BLaER1 (cell line): ENCODE data around the gene SH2D3C.

Experiments
- H3K27ac ChIP-seq: shearing (Covaris generic); formaldehyde crosslinking; 2 replicates; pipeline ENCODE4 v1.8.1; 2022
- H3K27me3 ChIP-seq: shearing (Covaris generic); formaldehyde crosslinking; 2 replicates; pipeline ENCODE4 v1.8.1; 2022
- H3K36me3 ChIP-seq: shearing (Covaris generic); formaldehyde crosslinking; 2 replicates; pipeline ENCODE4 v1.8.1; 2022
- H3K4me1 ChIP-seq: shearing (Covaris generic); formaldehyde crosslinking; 2 replicates; pipeline ENCODE4 v1.8.1; 2022
- H3K4me2 ChIP-seq: shearing (Covaris generic); formaldehyde crosslinking; 2 replicates; pipeline ENCODE4 v1.8.1; 2022
- H3K4me3 ChIP-seq: shearing (Covaris generic); formaldehyde crosslinking; 2 replicates; pipeline ENCODE4 v1.8.1; 2022
- H3K9ac ChIP-seq: shearing (Covaris generic); formaldehyde crosslinking; 2 replicates; pipeline ENCODE4 v1.8.1; 2022
- H3K9me3 ChIP-seq: shearing (Covaris generic); formaldehyde crosslinking; 2 replicates; pipeline ENCODE4 v1.8.1; 2022
- H4K20me1 ChIP-seq: shearing (Covaris generic); formaldehyde crosslinking; 2 replicates; pipeline ENCODE4 v1.8.1; 2022
- Cebpa-rat ChIP-seq: shearing (Covaris generic); IDR thresholded peaks from 2 replicates; pipeline ENCODE4 v1.8.1; 2022

Gene SH2D3C

GRCh38 chr9:127815512-127816361 lies 37.3 kb upstream of the SH2D3C start:
- Histone ChIP-seq H3K4me1 (peaks cover 41% of the 10 kb centered on the region), H3K27ac (peak overlapping the region; percentile 62), H3K27me3 (no peaks in the 10 kb centered on the region), H3K36me3 (peaks cover 97% of the 10 kb centered on the region), H4K20me1 (peaks cover 88% of the 10 kb centered on the region), H3K9me3 (no peaks in the 10 kb centered on the region), H3K9ac (no peak overlapping the region), H3K4me3 (no peak overlapping the region), H3K4me2 (no peak overlapping the region)
- no peak for TF ChIP-seq Cebpa-rat

GRCh38 chr9:127814619-127815511 lies 36.4 kb upstream of the SH2D3C start:
- no peak for TF ChIP-seq Cebpa-rat
- H3K36me3 ChIP-seq = peaks cover 100% of the 10 kb centered on the region

DNA sequence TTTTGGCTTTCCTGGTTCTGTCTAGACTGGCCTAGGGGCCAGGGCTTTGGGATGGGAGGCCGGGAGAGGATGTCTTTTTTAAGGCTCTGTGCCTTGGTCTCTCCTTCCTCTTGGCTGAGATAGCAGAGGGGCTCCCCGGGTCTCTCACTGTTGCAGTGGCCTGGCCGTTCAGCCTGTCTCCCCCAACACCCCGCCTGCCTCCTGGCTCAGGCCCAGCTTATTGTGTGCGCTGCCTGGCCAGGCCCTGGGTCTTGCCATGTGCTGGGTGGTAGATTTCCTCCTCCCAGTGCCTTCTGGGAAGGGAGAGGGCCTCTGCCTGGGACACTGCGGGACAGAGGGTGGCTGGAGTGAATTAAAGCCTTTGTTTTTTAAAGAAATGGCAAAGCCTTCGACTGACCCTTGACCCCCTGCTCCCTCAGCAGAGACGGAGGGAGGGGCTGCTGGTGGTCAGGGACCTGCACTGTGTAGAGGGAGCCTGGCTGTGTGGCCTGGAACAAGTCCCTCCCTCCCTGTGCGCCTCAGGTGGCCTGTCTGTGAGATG lies 35.3 kb upstream of the SH2D3C start:
- Histone ChIP-seq H3K4me1 (peaks cover 59% of the 10 kb centered on the region), H3K36me3 (peaks cover 98% of the 10 kb centered on the region), H3K9ac (no peak overlapping the region), H3K9me3 (no peaks in the 10 kb centered on the region), H3K27ac (peak overlapping the region; percentile 51), H3K27me3 (no peaks in the 10 kb centered on the region), H3K4me3 (no peak overlapping the region), H4K20me1 (peaks cover 98% of the 10 kb centered on the region), H3K4me2 (no peak overlapping the region)
- TF ChIP-seq Cebpa-rat = no peak

More at GRCh38 chr9:127814619-127815511, 36.4 kb upstream of the SH2D3C start:
- H3K27me3 ChIP-seq = no peaks in the 10 kb centered on the region
- H3K4me3 ChIP-seq = no peak overlapping the region
- no peak overlapping the region for H3K9ac ChIP-seq
- H3K9me3 ChIP-seq = no peaks in the 10 kb centered on the region
- no peak overlapping the region for H3K4me2 ChIP-seq
- H3K4me1 ChIP-seq = peaks cover 49% of the 10 kb centered on the region
- peaks cover 96% of the 10 kb centered on the region for H4K20me1 ChIP-seq
- H3K27ac ChIP-seq = peak overlapping the region; percentile 62

- no peak for TF ChIP-seq Cebpa-rat
- Histone ChIP-seq H3K27ac (peak overlapping the region; percentile 51), H3K9ac (no peak overlapping the region), H3K4me2 (no peak overlapping the region), H3K4me3 (no peak overlapping the region), H3K27me3 (no peaks in the 10 kb centered on the region), H3K4me1 (peaks cover 59% of the 10 kb centered on the region), H3K9me3 (no peaks in the 10 kb centered on the region), H4K20me1 (peaks cover 98% of the 10 kb centered on the region), H3K36me3 (peaks cover 98% of the 10 kb centered on the region)
Observed at GRCh38 chr9:127812936-127813675, 34.6 kb upstream of the SH2D3C start.

- Histone ChIP-seq H3K9me3 (no peaks in the 10 kb centered on the region), H3K4me1 (peaks cover 59% of the 10 kb centered on the region), H3K36me3 (peaks cover 98% of the 10 kb centered on the region), H3K27ac (0 out of 2 replicates have a peak overlapping the region, but pooled peaks have one; percentile 49), H3K9ac (no peak overlapping the region), H3K4me2 (0 out of 2 replicates have a peak overlapping the region, but pooled peaks have one; percentile 71), H4K20me1 (peaks cover 98% of the 10 kb centered on the region), H3K4me3 (no peak overlapping the region), H3K27me3 (no peaks in the 10 kb centered on the region)
- 0 out of 2 replicates have a peak, but pooled peaks have one; percentile 34 for TF ChIP-seq Cebpa-rat
Observed at GRCh38 chr9:127812011-127812410, 33.5 kb upstream of the SH2D3C start.

- peak overlapping the region; percentile 71 for H3K4me2 ChIP-seq
Observed at GRCh38 chr9:127810378-127811187, 32.1 kb upstream of the SH2D3C start.

DNA sequence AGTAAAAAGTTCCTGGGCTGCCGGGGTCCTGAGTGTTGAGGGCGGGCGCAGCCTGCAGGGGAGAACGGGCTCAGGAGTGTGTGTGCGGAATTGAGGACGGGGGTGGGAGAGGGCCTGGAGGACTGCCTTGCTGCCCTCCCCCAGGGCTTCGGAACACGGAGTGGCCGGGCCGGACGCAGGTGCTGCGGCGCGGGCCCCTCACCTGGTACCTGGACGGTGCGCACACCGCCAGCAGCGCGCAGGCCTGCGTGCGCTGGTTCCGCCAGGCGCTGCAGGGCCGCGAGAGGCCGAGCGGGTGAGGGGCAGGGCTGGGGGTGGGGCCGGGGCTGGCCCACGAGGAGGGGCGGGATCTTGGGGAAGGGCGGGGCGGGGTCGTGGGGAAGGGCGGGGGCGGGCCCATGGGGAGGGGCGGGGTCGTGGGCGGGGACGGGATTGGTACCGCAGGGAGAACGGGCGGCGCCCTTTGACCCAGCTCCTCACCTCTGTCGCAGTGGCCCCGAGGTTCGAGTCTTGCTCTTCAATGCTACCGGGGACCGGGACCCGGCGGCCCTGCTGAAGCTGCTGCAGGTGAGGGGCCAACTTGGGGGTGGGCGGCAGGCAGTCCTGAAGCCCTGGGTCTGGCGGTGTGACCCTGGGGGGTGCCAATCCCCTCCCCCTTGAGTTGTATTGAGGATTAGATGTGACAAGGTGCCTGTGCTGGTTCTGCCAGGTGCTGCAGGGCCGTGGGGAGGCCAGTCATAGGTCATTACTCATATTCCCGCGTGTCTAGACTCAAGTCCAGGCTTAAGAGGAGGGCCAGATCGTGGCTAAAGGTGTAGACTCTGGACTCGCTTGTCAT lies 31.3 kb upstream of the SH2D3C start:
- H4K20me1 ChIP-seq = peaks cover 95% of the 10 kb centered on the region
- H3K27me3 ChIP-seq = no peaks in the 10 kb centered on the region
- TF ChIP-seq Cebpa-rat = no peak
- H3K27ac ChIP-seq = peak overlapping the region; percentile 98
- H3K4me1 ChIP-seq = peaks cover 73% of the 10 kb centered on the region
- peak overlapping the region; percentile 44 for H3K4me3 ChIP-seq
- H3K9me3 ChIP-seq = no peaks in the 10 kb centered on the region
- H3K36me3 ChIP-seq = peaks cover 98% of the 10 kb centered on the region
- H3K4me2 ChIP-seq = peak overlapping the region; percentile 96
- H3K9ac ChIP-seq = peak overlapping the region; percentile 24; the same call in 1 of the 2 replicates

More at GRCh38 chr9:127810378-127811187, 32.1 kb upstream of the SH2D3C start:
- peak overlapping the region; percentile 49; the same call in 1 of the 2 replicates for H3K27ac ChIP-seq
- peaks cover 98% of the 10 kb centered on the region for H3K36me3 ChIP-seq
- H3K9ac ChIP-seq = peak overlapping the region; percentile 24; the same call in 1 of the 2 replicates
- TF ChIP-seq Cebpa-rat = no peak
- no peaks in the 10 kb centered on the region for H3K9me3 ChIP-seq
- peaks cover 97% of the 10 kb centered on the region for H4K20me1 ChIP-seq
- H3K4me1 ChIP-seq = peaks cover 64% of the 10 kb centered on the region
- H3K27me3 ChIP-seq = no peaks in the 10 kb centered on the region
- H3K4me3 ChIP-seq = no peak overlapping the region

GRCh38 chr9:127809002-127809539 lies 30.6 kb upstream of the SH2D3C start:
- TF ChIP-seq Cebpa-rat = no peak
- H3K4me3 ChIP-seq = peak overlapping the region; percentile 44
- peak overlapping the region; percentile 98 for H3K27ac ChIP-seq
- peaks cover 95% of the 10 kb centered on the region for H4K20me1 ChIP-seq
- H3K9ac ChIP-seq = no peak overlapping the region
- no peaks in the 10 kb centered on the region for H3K9me3 ChIP-seq
- peak overlapping the region; percentile 96 for H3K4me2 ChIP-seq
- H3K36me3 ChIP-seq = peaks cover 98% of the 10 kb centered on the region
- H3K27me3 ChIP-seq = no peaks in the 10 kb centered on the region
- peaks cover 79% of the 10 kb centered on the region for H3K4me1 ChIP-seq
